Activated CD8-positive, alpha-beta memory T cell treated with anti-CD3 and anti-CD28 coated beads, Interleukin-2, amount 10 ng/mL, durations not matched to agents 7 days and 5 days (primary cell): ENCODE data around the gene NT5C1B. TPM values are rescaled to one million over a fixed set of nuclear protein-coding genes. Genes with fewer than 3 reads are reported as not detected.

Source experiments
- ATAC-seq: fragments of 150-1000 bp; cut with Tn5 transposase; one replicate; pipeline ENCODE4 v1.10.0; 2021; ENCODE audit warnings: moderate library complexity
- CTCF ChIA-PET: fragments of 350-600 bp; sonication (Branson Sonifier 250); formaldehyde crosslinking; loops from one replicate; lab custom pipeline; 2021; ENCODE audit warnings: antibody characterized with exemption; lab: Charles Lee
- DNase-seq: peaks from one replicate; pipeline ENCODE4 v3.0.0-alpha.2; 2020
- H3K27ac Mint-ChIP-seq: one replicate; pipeline ENCODE4 v1.8.0; 2021; ENCODE audit warnings: mild to moderate bottlenecking, mixed read lengths
- H3K27me3 Mint-ChIP-seq: one replicate; pipeline ENCODE4 v1.8.0; 2021; ENCODE audit warnings: mixed read lengths
- H3K36me3 Mint-ChIP-seq: one replicate; pipeline ENCODE4 v1.8.0; 2021; ENCODE audit warnings: mild to moderate bottlenecking, mixed read lengths
- H3K4me1 Mint-ChIP-seq: one replicate; pipeline ENCODE4 v1.8.0; 2021; ENCODE audit warnings: mixed read lengths
- H3K4me3 Mint-ChIP-seq: one replicate; pipeline ENCODE4 v1.8.0; 2021; ENCODE audit warnings: mild to moderate bottlenecking, moderate library complexity, mixed read lengths
- H3K9me3 Mint-ChIP-seq: one replicate; pipeline ENCODE4 v1.8.0; 2022; ENCODE audit warnings: low read depth, mixed read lengths
- total RNA-seq, 2 experiments: library from RNA; stranded (reverse); gene quantifications; one replicate each; pipeline ENCODE4 v1.2.3, GENCODE V29; 2021

Gene NT5C1B
- total RNA-seq, 2 experiments from 2014 or later, result not detected

DNA sequence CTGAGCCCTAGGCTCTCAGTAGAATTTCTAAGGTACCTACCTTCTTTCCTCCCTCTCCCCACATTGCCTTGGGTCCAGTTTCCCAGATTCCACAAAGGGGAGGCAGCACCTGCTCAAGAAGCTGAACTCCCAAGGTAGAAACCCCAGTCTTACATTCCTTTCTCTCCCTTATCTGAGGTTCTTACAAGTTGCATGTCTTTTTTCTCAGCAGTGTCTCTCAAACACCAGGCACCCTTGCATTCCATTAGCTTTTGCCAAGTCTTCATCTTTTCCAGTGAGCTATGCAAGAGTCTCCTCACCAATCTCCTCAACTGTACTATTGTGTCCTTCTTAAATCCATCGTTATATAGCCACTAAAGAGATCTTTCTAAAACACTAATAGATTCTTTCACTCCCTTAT lies 4.1 kb upstream of the NT5C1B start:
- ATAC-seq, result no peak
- H3K27ac Mint-ChIP-seq, result no peak overlapping the region
- no peaks in the 10 kb centered on the region for H3K27me3 Mint-ChIP-seq
- no peak for DNase-seq
- H3K9me3 Mint-ChIP-seq, result peaks cover 5% of the 10 kb centered on the region
- H3K4me1 Mint-ChIP-seq, result no peaks in the 10 kb centered on the region
- peaks cover 2% of the 10 kb centered on the region for H3K36me3 Mint-ChIP-seq
- CTCF ChIA-PET, result interaction anchor here (1.2 kb wide), 1 partner anchor 12 kb away, joined by 4 read pairs; no protein-coding TSS in a partner anchor
- H3K4me3 Mint-ChIP-seq, result no peak overlapping the region

DNA sequence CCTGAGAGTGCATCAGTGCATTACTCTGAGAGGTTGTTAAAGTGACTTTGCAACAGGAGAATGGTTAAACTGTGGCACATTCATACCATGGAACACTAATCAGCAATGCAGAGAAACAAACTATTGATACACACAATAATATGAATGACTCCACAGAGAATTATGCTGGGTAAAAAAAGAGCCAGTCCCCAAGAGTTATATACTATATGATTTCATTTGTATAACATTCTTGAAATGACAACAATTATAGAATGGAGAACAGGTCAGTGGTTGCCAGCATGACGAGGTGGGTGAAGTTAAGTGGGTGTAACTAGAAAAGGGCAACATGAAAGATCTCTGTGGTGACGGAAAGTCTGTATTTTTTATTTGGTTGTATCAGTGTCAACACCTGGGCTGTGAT lies 3.0 kb upstream of the NT5C1B start:
- ATAC-seq, result no peak
- no peak for DNase-seq
- Mint-ChIP-seq H3K4me3 (no peak overlapping the region), H3K27ac (no peak overlapping the region), H3K4me1 (no peaks in the 10 kb centered on the region), H3K9me3 (peaks cover 5% of the 10 kb centered on the region), H3K36me3 (peaks cover 3% of the 10 kb centered on the region), H3K27me3 (no peaks in the 10 kb centered on the region)
- CTCF ChIA-PET, result no interaction called here

DNA sequence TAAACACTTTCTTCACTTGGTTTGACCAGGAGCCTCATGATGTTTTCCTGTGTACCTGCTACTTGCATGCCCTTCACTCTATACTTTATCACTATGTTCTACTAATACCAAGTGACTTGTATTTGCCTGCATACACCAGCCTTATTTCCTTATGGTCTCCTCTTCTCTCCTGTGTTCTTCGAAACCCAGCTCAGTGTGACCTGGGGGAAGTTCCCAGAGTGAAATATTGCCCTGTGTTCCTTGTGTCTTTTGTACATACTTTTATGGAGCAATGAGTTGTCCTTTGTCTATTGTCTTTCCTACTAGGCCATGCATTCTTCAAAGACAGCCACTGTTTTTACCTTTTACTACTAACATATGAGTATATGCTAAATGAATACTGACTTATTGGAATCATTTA lies 567 bp downstream of the NT5C1B start:
- Mint-ChIP-seq H3K4me3 (no peak overlapping the region), H3K9me3 (peaks cover 3% of the 10 kb centered on the region), H3K27ac (no peak overlapping the region), H3K4me1 (peaks cover 3% of the 10 kb centered on the region), H3K36me3 (peaks cover 6% of the 10 kb centered on the region), H3K27me3 (no peaks in the 10 kb centered on the region)
- CTCF ChIA-PET, result no interaction called here
- DNase-seq (no peak), ATAC-seq (no peak)

DNA sequence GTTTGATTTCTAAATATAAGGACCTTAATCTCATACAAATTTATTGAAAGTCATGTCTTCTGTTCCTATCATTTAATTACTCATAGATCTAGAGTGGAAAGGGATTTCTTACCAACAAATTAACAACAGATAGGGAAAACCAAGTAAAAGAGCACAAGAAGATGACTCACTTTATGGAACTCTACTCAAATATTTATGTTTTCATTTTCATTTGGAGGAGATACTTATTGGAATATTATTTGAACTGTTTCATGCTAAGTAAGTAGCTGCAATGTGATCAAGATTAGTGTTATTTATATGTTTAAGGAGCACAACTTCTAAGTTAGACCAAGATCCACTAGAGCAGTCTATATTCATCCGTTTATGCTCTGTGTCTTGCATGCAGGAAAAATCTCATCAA lies 1.3 kb downstream of the NT5C1B start:
- peaks cover 3% of the 10 kb centered on the region for H3K4me1 Mint-ChIP-seq
- no peak for ATAC-seq
- no peak overlapping the region for H3K4me3 Mint-ChIP-seq
- peaks cover 6% of the 10 kb centered on the region for H3K36me3 Mint-ChIP-seq
- H3K27me3 Mint-ChIP-seq, result no peaks in the 10 kb centered on the region
- H3K9me3 Mint-ChIP-seq, result peaks cover 3% of the 10 kb centered on the region
- no peak overlapping the region for H3K27ac Mint-ChIP-seq
- DNase-seq, result no peak
- CTCF ChIA-PET, result no interaction called here

GRCh38 chr2:18585526-18585925 lies 3.8 kb downstream of the NT5C1B start:
- no peak for ATAC-seq
- Mint-ChIP-seq H3K27me3 (no peaks in the 10 kb centered on the region), H3K36me3 (peaks cover 6% of the 10 kb centered on the region), H3K4me1 (peaks cover 3% of the 10 kb centered on the region), H3K27ac (no peak overlapping the region), H3K9me3 (no peaks in the 10 kb centered on the region), H3K4me3 (no peak overlapping the region)
- no peak for DNase-seq
- CTCF ChIA-PET, result no interaction called here

- Mint-ChIP-seq H3K4me3 (no peak overlapping the region), H3K9me3 (no peaks in the 10 kb centered on the region), H3K27me3 (no peaks in the 10 kb centered on the region), H3K36me3 (peaks cover 6% of the 10 kb centered on the region), H3K4me1 (peaks cover 3% of the 10 kb centered on the region), H3K27ac (no peak overlapping the region)
- CTCF ChIA-PET, result no interaction called here
- DNase-seq (no peak), ATAC-seq (no peak)
Observed at GRCh38 chr2:18584608-18584954, 4.8 kb downstream of the NT5C1B start.

DNA sequence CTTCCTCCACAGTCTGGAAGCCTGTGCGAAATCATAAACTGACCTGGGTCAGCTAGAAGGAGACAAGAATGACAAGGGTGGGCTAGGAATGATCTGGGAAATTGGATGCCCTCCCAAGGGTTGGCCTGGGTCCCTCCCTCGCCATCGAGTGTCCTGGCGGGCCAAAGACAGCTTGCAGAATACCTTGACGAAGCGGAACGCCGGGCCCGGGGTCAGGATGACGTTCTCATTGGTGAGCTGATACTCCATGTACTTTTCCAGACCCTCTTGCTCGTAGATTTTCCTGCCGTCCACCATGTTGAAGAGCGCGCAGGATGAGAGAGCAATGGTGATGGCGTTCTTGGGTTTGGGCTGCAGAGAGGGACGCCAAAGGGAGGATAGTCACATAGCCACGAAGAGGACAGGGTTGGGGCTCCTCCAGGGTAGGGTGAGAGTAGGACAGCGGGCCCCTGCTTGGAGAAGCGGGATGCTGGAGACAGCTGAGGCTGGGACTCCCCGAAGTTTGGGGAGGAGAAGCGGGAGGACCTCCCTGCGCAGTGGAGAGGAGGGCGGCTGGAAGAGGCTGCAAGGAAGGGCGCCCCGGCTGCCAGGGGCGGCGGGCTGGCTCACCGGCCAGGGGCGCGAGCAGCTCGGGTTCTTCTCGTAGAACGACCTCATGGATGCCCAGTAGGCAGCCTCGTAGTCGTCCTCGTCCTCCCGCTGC lies 5.3 kb downstream of the NT5C1B start:
- ATAC-seq, result no peak
- Mint-ChIP-seq H3K36me3 (peaks cover 6% of the 10 kb centered on the region), H3K27ac (no peak overlapping the region), H3K4me1 (peaks cover 3% of the 10 kb centered on the region), H3K4me3 (no peak overlapping the region), H3K9me3 (no peaks in the 10 kb centered on the region), H3K27me3 (no peaks in the 10 kb centered on the region)
- DNase-seq, result no peak
- CTCF ChIA-PET, result no interaction called here

- no peak for ATAC-seq
Observed at GRCh38 chr2:18580606-18581005, 8.8 kb downstream of the NT5C1B start.

GRCh38 chr2:18578033-18578432 lies 11.3 kb downstream of the NT5C1B start:
- Mint-ChIP-seq H3K4me3 (no peak overlapping the region), H3K9me3 (peaks cover 2% of the 10 kb centered on the region), H3K4me1 (no peaks in the 10 kb centered on the region), H3K27me3 (no peaks in the 10 kb centered on the region), H3K36me3 (peaks cover 7% of the 10 kb centered on the region), H3K27ac (no peak overlapping the region)
- CTCF ChIA-PET, result no interaction called here
- no peak for DNase-seq
- ATAC-seq, result no peak

More at GRCh38 chr2:18580606-18581005, 8.8 kb downstream of the NT5C1B start:
- Mint-ChIP-seq H3K9me3 (peaks cover 2% of the 10 kb centered on the region), H3K4me1 (no peaks in the 10 kb centered on the region), H3K27ac (no peak overlapping the region), H3K4me3 (no peak overlapping the region), H3K36me3 (peaks cover 8% of the 10 kb centered on the region), H3K27me3 (no peaks in the 10 kb centered on the region)
- DNase-seq, result no peak
- CTCF ChIA-PET, result no interaction called here

GRCh38 chr2:18566145-18566769 lies 23.1 kb downstream of the NT5C1B start:
- H3K4me3 Mint-ChIP-seq, result no peak overlapping the region
- CTCF ChIA-PET, result interaction anchor here (1.4 kb wide), 1 partner anchor 8 kb away, joined by 3 read pairs; no protein-coding TSS in a partner anchor

GRCh38 chr2:18560797-18561085 lies 28.6 kb downstream of the NT5C1B start:
- CTCF ChIA-PET, result interaction anchor here (1.2 to 1.7 kb wide), 2 partner anchors 42 to 44 kb away, joined by 3 to 4 read pairs; no protein-coding TSS in a partner anchor
- H3K27ac Mint-ChIP-seq, result peak overlapping the region; percentile 85
- H3K4me3 Mint-ChIP-seq, result peak overlapping the region; percentile 91
- peaks cover 36% of the 10 kb centered on the region for H3K36me3 Mint-ChIP-seq
- DNase-seq (no peak), ATAC-seq (no peak)
- peaks cover 35% of the 10 kb centered on the region for H3K4me1 Mint-ChIP-seq
- no peaks in the 10 kb centered on the region for H3K27me3 Mint-ChIP-seq
- H3K9me3 Mint-ChIP-seq, result no peaks in the 10 kb centered on the region

More at GRCh38 chr2:18566145-18566769, 23.1 kb downstream of the NT5C1B start:
- Mint-ChIP-seq H3K4me1 (peaks cover 5% of the 10 kb centered on the region), H3K9me3 (no peaks in the 10 kb centered on the region), H3K27ac (no peak overlapping the region), H3K36me3 (peaks cover 30% of the 10 kb centered on the region), H3K27me3 (no peaks in the 10 kb centered on the region)
- DNase-seq (no peak), ATAC-seq (no peak)

DNA sequence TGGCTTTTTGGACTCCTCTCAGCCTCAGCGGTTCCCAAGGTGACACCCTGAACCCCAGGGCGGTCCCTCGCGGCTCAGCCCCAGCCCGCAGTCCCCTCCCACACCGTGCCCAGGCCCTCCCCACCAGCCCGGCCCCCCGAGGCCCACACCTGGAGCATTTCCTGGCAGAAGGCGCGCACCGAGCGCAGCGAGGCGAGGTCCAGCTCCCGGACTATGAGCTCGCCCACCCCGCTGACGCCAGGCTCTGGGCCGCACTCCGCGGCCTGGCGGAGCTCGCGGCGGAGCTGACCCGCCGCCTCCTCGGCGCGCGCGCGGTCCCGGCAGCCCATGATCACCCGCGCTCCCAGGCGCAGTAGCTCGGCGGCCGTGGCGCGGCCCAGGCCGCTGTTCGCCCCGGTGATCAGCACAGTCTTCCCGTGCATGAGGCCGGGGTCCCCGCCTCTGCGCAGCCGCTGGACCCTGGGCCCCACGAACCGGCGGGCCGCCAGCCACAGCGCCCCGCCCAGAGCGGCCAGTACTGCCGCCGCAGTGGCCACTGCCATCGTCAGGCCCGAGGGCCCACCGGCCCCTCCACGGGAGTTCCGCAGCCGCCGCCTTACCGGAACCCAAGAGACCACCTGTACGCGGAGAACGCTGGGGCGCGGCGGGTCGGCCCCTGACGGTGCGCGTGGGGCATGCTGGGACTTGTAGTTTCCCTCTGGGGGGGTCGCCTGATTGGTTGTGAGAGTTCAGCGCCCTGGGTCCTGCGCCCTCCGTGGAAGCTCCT lies 29.2 kb downstream of the NT5C1B start, which contains the start of gene RDH14:
TSS of gene RDH14 (minus strand) at position 623 of the 766 bp plus-strand sequence. CDS start at position 542, 81 bp downstream.
- no peaks in the 10 kb centered on the region for H3K9me3 Mint-ChIP-seq
- CTCF ChIA-PET, result interaction anchor here (0.9 to 1.7 kb wide), 5 partner anchors 41 to 48 kb away, joined by 3 to 4 read pairs (median 3); no protein-coding TSS in a partner anchor
- peak within 1 kb of the TSS; percentile 91 for H3K4me3 Mint-ChIP-seq
- H3K36me3 Mint-ChIP-seq, result peaks cover 38% of the 10 kb centered on the region
- peaks cover 35% of the 10 kb centered on the region for H3K4me1 Mint-ChIP-seq
- H3K27ac Mint-ChIP-seq, result peak within 1 kb of the TSS; percentile 95
- ATAC-seq, result peak; percentile 92
- DNase-seq, result peak; percentile 97
- H3K27me3 Mint-ChIP-seq, result no peaks in the 10 kb centered on the region

- peak; percentile 0 for ATAC-seq
- CTCF ChIA-PET, result interaction anchor here (0.9 to 1.7 kb wide), 4 partner anchors 40 to 47 kb away, joined by 3 to 4 read pairs (median 3); no protein-coding TSS in a partner anchor
- peak overlapping the region; percentile 91 for H3K4me3 Mint-ChIP-seq
Observed at GRCh38 chr2:18559531-18560030, 29.8 kb downstream of the NT5C1B start.

More at GRCh38 chr2:18559531-18560030, 29.8 kb downstream of the NT5C1B start:
- no peak for DNase-seq
- peaks cover 35% of the 10 kb centered on the region for H3K4me1 Mint-ChIP-seq
- H3K27me3 Mint-ChIP-seq, result no peaks in the 10 kb centered on the region
- H3K9me3 Mint-ChIP-seq, result no peaks in the 10 kb centered on the region
- peak overlapping the region; percentile 95 for H3K27ac Mint-ChIP-seq
- peaks cover 37% of the 10 kb centered on the region for H3K36me3 Mint-ChIP-seq
